GM19468 (cell line): Measurements from ENCODE around the gene DCAKD.

ENCODE experiments used
- ATAC-seq: cut with Tn5 transposase; IDR thresholded peaks from one replicate; pipeline ENCODE4 v1.9.1; 2021; ENCODE audit warnings: mild to moderate bottlenecking, moderate library complexity, moderate number of reproducible peaks; ENCODE audit not compliant: unreplicated experiment; ENCODE audit errors: extremely low read depth

The DCAKD gene

DNA sequence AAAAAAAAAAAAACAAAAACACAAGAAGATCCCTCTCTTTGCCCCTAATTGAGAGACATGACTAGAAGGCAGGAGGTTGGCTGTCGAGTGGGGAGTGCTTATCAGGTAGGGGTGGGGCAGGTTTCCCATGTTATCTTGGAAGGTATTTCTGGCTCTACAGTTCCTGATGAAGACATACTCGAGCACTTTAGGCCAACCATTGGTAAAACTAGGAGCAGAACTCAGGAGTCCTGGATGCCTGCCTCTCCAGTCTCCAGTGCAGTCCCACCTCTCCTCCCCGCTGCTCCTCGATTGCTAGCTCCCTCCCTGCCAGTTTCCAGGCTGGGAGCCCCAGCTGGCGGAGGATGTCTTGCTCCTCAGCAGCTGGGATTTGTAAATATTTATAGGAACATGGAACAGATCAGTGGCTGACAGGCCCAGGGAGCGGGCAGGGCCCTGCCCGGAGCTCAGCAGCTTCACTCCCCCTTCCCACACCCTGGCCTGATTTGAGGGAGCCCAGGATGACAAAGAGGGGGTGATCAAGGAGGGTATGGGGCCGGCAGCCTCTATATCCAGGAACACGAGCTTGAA, 71.9 kb downstream of the DCAKD start:
- ATAC-seq: no peak

DNA sequence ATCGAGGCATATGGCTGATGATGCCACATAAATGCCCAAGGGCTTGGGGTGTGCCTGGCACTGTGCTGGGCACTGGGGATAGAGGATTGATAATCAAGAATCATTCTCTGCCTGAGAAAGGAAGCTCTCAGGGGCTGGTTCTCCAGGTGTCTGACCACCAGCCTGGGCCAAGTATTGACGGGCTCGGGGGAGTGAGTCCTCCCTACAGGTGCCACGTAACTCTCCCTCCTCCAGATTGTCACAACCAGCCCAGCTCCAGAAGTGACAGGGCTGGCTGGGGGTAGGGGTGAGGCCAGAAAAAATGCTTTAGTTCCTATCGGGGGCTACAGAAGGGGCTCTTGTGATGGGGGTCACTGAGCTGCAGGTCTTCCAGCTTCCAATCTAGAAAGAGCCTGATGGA, 72.6 kb downstream of the DCAKD start:
- ATAC-seq: no peak

DNA sequence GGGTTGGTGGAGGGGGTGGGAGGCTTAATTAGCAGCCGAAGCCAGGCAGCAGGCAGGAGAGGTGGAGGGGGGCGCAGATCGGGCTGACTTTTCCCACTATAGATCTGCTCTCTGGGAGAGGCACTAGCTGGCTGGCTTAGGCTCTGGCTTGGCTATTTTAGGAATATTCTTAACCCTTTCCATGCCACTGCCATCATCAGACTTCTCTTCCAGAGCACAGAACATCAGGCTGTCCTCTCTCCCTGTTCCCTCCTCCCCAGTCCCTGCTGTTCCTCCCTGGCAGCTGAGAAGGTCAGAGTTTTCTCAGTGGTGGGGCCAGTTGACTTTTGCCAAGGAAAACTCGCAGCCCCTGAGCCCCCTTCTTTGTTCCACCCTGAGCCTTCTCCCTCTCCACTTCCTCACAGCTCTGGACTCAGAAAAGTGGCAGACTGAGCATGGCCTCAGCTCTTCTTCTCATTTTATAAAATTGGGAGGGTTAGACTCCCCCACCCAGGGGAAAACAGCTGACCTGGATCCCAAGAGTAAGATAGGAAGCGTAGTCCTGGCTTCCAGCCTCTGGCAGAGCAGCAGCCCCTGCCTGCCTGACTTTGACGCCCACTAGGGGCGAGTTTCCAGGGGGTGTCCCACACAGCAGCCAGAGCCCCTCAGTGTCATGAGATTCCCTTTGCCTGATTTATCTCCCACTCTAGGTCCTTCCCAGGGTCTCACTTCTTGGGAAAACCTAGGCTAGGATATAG, 73.5 kb downstream of the DCAKD start:
- ATAC-seq: no peak

DNA sequence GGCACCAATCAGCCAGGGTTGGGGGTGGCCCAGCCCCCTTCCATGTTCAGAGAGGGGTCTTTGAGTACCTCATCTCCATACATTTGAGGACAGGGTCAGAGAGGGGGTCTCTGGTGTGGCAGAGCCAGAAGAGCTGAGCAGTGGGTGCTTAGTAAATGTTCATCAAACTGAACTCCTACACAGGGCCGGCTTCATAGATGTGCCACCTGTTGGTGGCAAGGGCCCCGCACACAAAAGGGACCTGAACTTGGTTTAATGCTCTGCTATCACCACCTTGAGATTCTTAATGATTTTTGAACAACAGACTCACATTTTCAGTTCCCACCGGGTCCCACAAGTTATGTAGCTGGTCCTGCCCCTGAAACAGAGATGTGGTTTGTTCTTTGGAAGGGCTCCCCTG, 74.4 kb downstream of the DCAKD start:
- no peak for ATAC-seq

DNA sequence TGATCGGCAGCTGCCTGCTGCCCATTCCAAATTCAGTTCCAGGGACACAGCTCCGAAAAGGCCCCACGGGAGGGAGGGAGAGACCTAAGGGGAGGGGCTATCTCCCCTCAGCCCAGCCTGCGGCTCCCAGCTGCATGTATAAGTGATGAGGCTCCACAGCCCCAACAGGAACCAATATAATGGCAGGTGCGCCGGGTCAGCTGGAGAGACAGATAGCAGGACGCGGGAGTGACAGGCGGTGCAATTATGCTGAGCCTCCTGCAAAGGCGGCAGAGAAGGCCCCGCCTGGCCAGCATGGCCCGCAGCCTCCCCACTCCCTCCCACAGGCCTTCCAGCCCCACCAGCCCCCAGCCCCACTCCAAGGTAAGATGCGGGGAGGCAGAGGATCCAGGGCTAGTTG, 75.2 kb downstream of the DCAKD start:
- no peak for ATAC-seq
